Measurements from ENCODE around the gene INPP5D. TPM values are rescaled to one million over a fixed set of nuclear protein-coding genes. Genes with fewer than 3 reads are reported as not detected.

INPP5D gene
- total RNA-seq, 1 experiment from 2014 or later, result 2.6 TPM

- Histone ChIP-seq H3K4me1 (replicated peaks) (peaks cover 3% of the 10 kb centered on the region), H3K36me3 (no peaks in the 10 kb centered on the region), H3K27me3 (replicated peaks) (no peaks in the 10 kb centered on the region), H3K27ac (no peak overlapping the region), H3K4me3 (no peak overlapping the region), H3K9me3 (replicated peaks) (no peaks in the 10 kb centered on the region)
- DNase-seq (ENCODE audit: low read depth in 1 of 2, low spot score in 2 of 2), result no peak
These were observed 176.9 kb downstream of the INPP5D start for GRCh38 chr2:233236820-233237589.

GRCh38 chr2:233240897-233241296 lies 180.8 kb downstream of the INPP5D start:
- DNase-seq (ENCODE audit: low read depth in 1 of 2, low spot score in 2 of 2), result no peak
- no peaks in the 10 kb centered on the region for H3K9me3 ChIP-seq (replicated peaks)
- no peaks in the 10 kb centered on the region for H3K27me3 ChIP-seq (replicated peaks)
- H3K4me3 ChIP-seq, result no peak overlapping the region
- H3K36me3 ChIP-seq, result no peaks in the 10 kb centered on the region
- H3K4me1 ChIP-seq (replicated peaks), result peaks cover 38% of the 10 kb centered on the region
- H3K27ac ChIP-seq, result no peak overlapping the region

- no peak overlapping the region for H3K4me3 ChIP-seq
- H3K36me3 ChIP-seq, result no peaks in the 10 kb centered on the region
- no peaks in the 10 kb centered on the region for H3K9me3 ChIP-seq (replicated peaks)
- H3K4me1 ChIP-seq (replicated peaks), result peaks cover 38% of the 10 kb centered on the region
- DNase-seq (ENCODE audit: low read depth in 1 of 2, low spot score in 2 of 2), result no peak
- H3K27ac ChIP-seq, result peak overlapping the region; percentile 70; the same call in 1 of the 2 replicates
- H3K27me3 ChIP-seq (replicated peaks), result no peaks in the 10 kb centered on the region
These were observed 181.7 kb downstream of the INPP5D start for GRCh38 chr2:233241803-233242202.

GRCh38 chr2:233242231-233242927 lies 182.2 kb downstream of the INPP5D start:
- DNase-seq (ENCODE audit: low read depth in 1 of 2, low spot score in 2 of 2), result peak in 1 of 2 experiments; percentile 50
- peaks cover 44% of the 10 kb centered on the region for H3K4me1 ChIP-seq (replicated peaks)
- no peaks in the 10 kb centered on the region for H3K36me3 ChIP-seq
- no peak overlapping the region for H3K4me3 ChIP-seq
- no peaks in the 10 kb centered on the region for H3K27me3 ChIP-seq (replicated peaks)
- H3K27ac ChIP-seq, result peak overlapping the region; percentile 70
- no peaks in the 10 kb centered on the region for H3K9me3 ChIP-seq (replicated peaks)

GRCh38 chr2:233243348-233243747 lies 183.2 kb downstream of the INPP5D start:
- peak; percentile 48 to 50 for DNase-seq (ENCODE audit: low read depth in 1 of 2, low spot score in 2 of 2)
- H3K4me1 ChIP-seq (replicated peaks), result peaks cover 51% of the 10 kb centered on the region
- no peak overlapping the region for H3K4me3 ChIP-seq
- no peaks in the 10 kb centered on the region for H3K9me3 ChIP-seq (replicated peaks)
- H3K27me3 ChIP-seq (replicated peaks), result no peaks in the 10 kb centered on the region
- no peaks in the 10 kb centered on the region for H3K36me3 ChIP-seq
- H3K27ac ChIP-seq, result peak overlapping the region; percentile 70

- H3K4me1 ChIP-seq (replicated peaks), result peaks cover 51% of the 10 kb centered on the region
- no peaks in the 10 kb centered on the region for H3K27me3 ChIP-seq (replicated peaks)
- no peaks in the 10 kb centered on the region for H3K36me3 ChIP-seq
- H3K27ac ChIP-seq, result peak overlapping the region; percentile 44
- DNase-seq (ENCODE audit: low read depth in 1 of 2, low spot score in 2 of 2), result peak in 1 of 2 experiments; percentile 54
- no peaks in the 10 kb centered on the region for H3K9me3 ChIP-seq (replicated peaks)
- no peak overlapping the region for H3K4me3 ChIP-seq
These were observed 184.7 kb downstream of the INPP5D start for GRCh38 chr2:233244818-233245217.

- Histone ChIP-seq H3K4me1 (replicated peaks) (peaks cover 51% of the 10 kb centered on the region), H3K36me3 (no peaks in the 10 kb centered on the region), H3K9me3 (replicated peaks) (no peaks in the 10 kb centered on the region), H3K27ac (peak overlapping the region; percentile 44; the same call in 1 of the 2 replicates), H3K4me3 (no peak overlapping the region), H3K27me3 (replicated peaks) (no peaks in the 10 kb centered on the region)
- DNase-seq (ENCODE audit: low read depth in 1 of 2, low spot score in 2 of 2), result no peak
These were observed 185.3 kb downstream of the INPP5D start for GRCh38 chr2:233245406-233245805.

GRCh38 chr2:233247116-233247515 lies 187.0 kb downstream of the INPP5D start:
- Histone ChIP-seq H3K27ac (peak overlapping the region; percentile 42), H3K36me3 (peaks cover 3% of the 10 kb centered on the region; the same call in 1 of the 2 replicates), H3K4me3 (no peak overlapping the region), H3K4me1 (replicated peaks) (peaks cover 55% of the 10 kb centered on the region), H3K27me3 (replicated peaks) (no peaks in the 10 kb centered on the region), H3K9me3 (replicated peaks) (no peaks in the 10 kb centered on the region)
- DNase-seq (ENCODE audit: low read depth in 1 of 2, low spot score in 2 of 2), result no peak

- DNase-seq (ENCODE audit: low read depth in 1 of 2, low spot score in 2 of 2), result peak; percentile 66 to 68
- Histone ChIP-seq H3K27ac (peak overlapping the region; percentile 42), H3K27me3 (replicated peaks) (no peaks in the 10 kb centered on the region)
These were observed 187.6 kb downstream of the INPP5D start for GRCh38 chr2:233247744-233248143.

GRCh38 chr2:233248999-233249398 lies 188.9 kb downstream of the INPP5D start:
- H3K27me3 ChIP-seq (replicated peaks), result no peaks in the 10 kb centered on the region
- H3K36me3 ChIP-seq, result peaks cover 13% of the 10 kb centered on the region
- DNase-seq (ENCODE audit: low read depth in 1 of 2, low spot score in 2 of 2), result no peak

More at GRCh38 chr2:233247744-233248143, 187.6 kb downstream of the INPP5D start:
- peaks cover 51% of the 10 kb centered on the region for H3K4me1 ChIP-seq (replicated peaks)
- H3K9me3 ChIP-seq (replicated peaks), result no peaks in the 10 kb centered on the region
- H3K36me3 ChIP-seq, result peaks cover 4% of the 10 kb centered on the region
- no peak overlapping the region for H3K4me3 ChIP-seq

GRCh38 chr2:233250568-233250967 lies 190.4 kb downstream of the INPP5D start:
- Histone ChIP-seq H3K9me3 (replicated peaks) (no peaks in the 10 kb centered on the region), H3K36me3 (peaks cover 27% of the 10 kb centered on the region), H3K27ac (peak overlapping the region; percentile 84), H3K4me1 (replicated peaks) (peaks cover 38% of the 10 kb centered on the region), H3K27me3 (replicated peaks) (no peaks in the 10 kb centered on the region), H3K4me3 (no peak overlapping the region)
- no peak for DNase-seq (ENCODE audit: low read depth in 1 of 2, low spot score in 2 of 2)

More at GRCh38 chr2:233248999-233249398, 188.9 kb downstream of the INPP5D start:
- Histone ChIP-seq H3K4me1 (replicated peaks) (peaks cover 50% of the 10 kb centered on the region), H3K27ac (no peak overlapping the region), H3K9me3 (replicated peaks) (no peaks in the 10 kb centered on the region), H3K4me3 (no peak overlapping the region)

- Histone ChIP-seq H3K4me3 (peak overlapping the region; percentile 86), H3K27me3 (replicated peaks) (no peaks in the 10 kb centered on the region), H3K27ac (peak overlapping the region; percentile 84), H3K36me3 (peaks cover 31% of the 10 kb centered on the region), H3K4me1 (replicated peaks) (peaks cover 36% of the 10 kb centered on the region), H3K9me3 (replicated peaks) (no peaks in the 10 kb centered on the region)
- no peak for DNase-seq (ENCODE audit: low read depth in 1 of 2, low spot score in 2 of 2)
These were observed 190.8 kb downstream of the INPP5D start for GRCh38 chr2:233250985-233251305.

- Histone ChIP-seq H3K36me3 (peaks cover 36% of the 10 kb centered on the region), H3K27ac (peak within 1 kb of the TSS; percentile 84), H3K4me1 (replicated peaks) (peaks cover 36% of the 10 kb centered on the region), H3K27me3 (replicated peaks) (no peaks in the 10 kb centered on the region), H3K9me3 (replicated peaks) (no peaks in the 10 kb centered on the region), H3K4me3 (peak within 1 kb of the TSS; percentile 86)
- peak; percentile 97 for DNase-seq (ENCODE audit: low read depth in 1 of 2, low spot score in 2 of 2)
These were observed 191.4 kb downstream of the INPP5D start, which contains the start of gene ATG16L1 for GRCh38 chr2:233251306-233252116. TSS of gene ATG16L1 (plus strand) at chr2:233251673. CDS start at chr2:233251828, 155 bp downstream.
